Central memory CD8-positive, alpha-beta T cell (primary cell): ENCODE measurements around the gene REELD1.

Source experiments
- ATAC-seq: fragments of 150-1000 bp; cut with Tn5 transposase; replicated peaks from 2 replicates; pipeline ENCODE4 v1.10.0; 2022; ENCODE audit warnings: mild to moderate bottlenecking, moderate FRiP score, moderate number of reproducible peaks; ENCODE audit not compliant: poor library complexity, severe bottlenecking; ENCODE audit errors: extremely low read depth
- DNase-seq, 2 donors: peaks; one replicate each; pipeline ENCODE4 v3.0.0; 2021; ENCODE audit warnings: low spot score in 2 of 2
- H3K27ac Mint-ChIP-seq: one replicate; pipeline ENCODE4 v1.8.0; 2022; ENCODE audit warnings: low read depth, mild to moderate bottlenecking, moderate library complexity, mixed read lengths
- H3K27me3 Mint-ChIP-seq: one replicate; pipeline ENCODE4 v1.8.0; 2022; ENCODE audit warnings: mixed read lengths
- H3K36me3 Mint-ChIP-seq: one replicate; pipeline ENCODE4 v1.8.0; 2022; ENCODE audit warnings: mild to moderate bottlenecking, moderate library complexity, mixed read lengths; ENCODE audit not compliant: insufficient read depth
- H3K4me1 Mint-ChIP-seq: one replicate; pipeline ENCODE4 v1.8.0; 2022; ENCODE audit warnings: mixed read lengths
- H3K4me3 Mint-ChIP-seq: one replicate; pipeline ENCODE4 v1.8.0; 2022; ENCODE audit warnings: mild to moderate bottlenecking, moderate library complexity, mixed read lengths
- H3K9me3 Mint-ChIP-seq: one replicate; pipeline ENCODE4 v1.8.0; 2022; ENCODE audit warnings: mixed read lengths

REELD1 gene

GRCh38 chr4:146236216-146236615 is 21.9 kb downstream of the REELD1 start:
- no peak for DNase-seq
- Mint-ChIP-seq H3K36me3 (no peaks in the 10 kb centered on the region), H3K4me3 (no peak overlapping the region), H3K27ac (no peak overlapping the region), H3K4me1 (no peaks in the 10 kb centered on the region), H3K9me3 (no peaks in the 10 kb centered on the region), H3K27me3 (peaks cover 34% of the 10 kb centered on the region)
- ATAC-seq, result no peak

- peaks cover 41% of the 10 kb centered on the region for H3K27me3 Mint-ChIP-seq
- no peak for DNase-seq
- no peak for ATAC-seq
- H3K9me3 Mint-ChIP-seq, result no peaks in the 10 kb centered on the region
- no peaks in the 10 kb centered on the region for H3K4me1 Mint-ChIP-seq
- H3K4me3 Mint-ChIP-seq, result no peak overlapping the region
- no peaks in the 10 kb centered on the region for H3K36me3 Mint-ChIP-seq
- no peak overlapping the region for H3K27ac Mint-ChIP-seq
Observed at GRCh38 chr4:146237092-146237491, 22.8 kb downstream of the REELD1 start.

GRCh38 chr4:146238107-146238506 is 23.8 kb downstream of the REELD1 start:
- Mint-ChIP-seq H3K4me1 (peaks cover 1% of the 10 kb centered on the region), H3K27ac (no peak overlapping the region), H3K36me3 (no peaks in the 10 kb centered on the region), H3K4me3 (no peak overlapping the region), H3K9me3 (no peaks in the 10 kb centered on the region), H3K27me3 (peaks cover 42% of the 10 kb centered on the region)
- ATAC-seq (no peak), DNase-seq (no peak)

- ATAC-seq, result peak; percentile 49
- H3K4me3 Mint-ChIP-seq, result no peak overlapping the region
- H3K36me3 Mint-ChIP-seq, result peaks cover 2% of the 10 kb centered on the region
- H3K27me3 Mint-ChIP-seq, result peaks cover 24% of the 10 kb centered on the region
- H3K4me1 Mint-ChIP-seq, result peaks cover 9% of the 10 kb centered on the region
- no peak overlapping the region for H3K27ac Mint-ChIP-seq
- peak in 1 of 2 donors; percentile 17 for DNase-seq
- no peaks in the 10 kb centered on the region for H3K9me3 Mint-ChIP-seq
Observed at GRCh38 chr4:146243141-146243882, 29.0 kb downstream of the REELD1 start.

GRCh38 chr4:146243883-146244277 is 29.5 kb downstream of the REELD1 start:
- DNase-seq (no peak), ATAC-seq (no peak)
- Mint-ChIP-seq H3K27me3 (peaks cover 24% of the 10 kb centered on the region), H3K4me1 (peaks cover 9% of the 10 kb centered on the region), H3K4me3 (no peak overlapping the region), H3K9me3 (no peaks in the 10 kb centered on the region), H3K27ac (no peak overlapping the region), H3K36me3 (peaks cover 2% of the 10 kb centered on the region)

GRCh38 chr4:146244496-146244895 is 30.2 kb downstream of the REELD1 start:
- Mint-ChIP-seq H3K36me3 (peaks cover 2% of the 10 kb centered on the region), H3K27me3 (peaks cover 24% of the 10 kb centered on the region), H3K4me1 (peaks cover 9% of the 10 kb centered on the region), H3K27ac (no peak overlapping the region), H3K9me3 (no peaks in the 10 kb centered on the region), H3K4me3 (no peak overlapping the region)
- ATAC-seq, result no peak
- no peak for DNase-seq

GRCh38 chr4:146245246-146245645 is 30.9 kb downstream of the REELD1 start:
- peaks cover 9% of the 10 kb centered on the region for H3K4me1 Mint-ChIP-seq
- DNase-seq (no peak), ATAC-seq (no peak)
- peaks cover 24% of the 10 kb centered on the region for H3K27me3 Mint-ChIP-seq
- H3K4me3 Mint-ChIP-seq, result no peak overlapping the region
- peaks cover 2% of the 10 kb centered on the region for H3K36me3 Mint-ChIP-seq
- H3K27ac Mint-ChIP-seq, result no peak overlapping the region
- no peaks in the 10 kb centered on the region for H3K9me3 Mint-ChIP-seq

GRCh38 chr4:146245850-146246249 is 31.5 kb downstream of the REELD1 start:
- no peak for ATAC-seq
- DNase-seq, result no peak
- Mint-ChIP-seq H3K36me3 (peaks cover 2% of the 10 kb centered on the region), H3K27me3 (peaks cover 24% of the 10 kb centered on the region), H3K9me3 (no peaks in the 10 kb centered on the region), H3K4me3 (no peak overlapping the region), H3K27ac (no peak overlapping the region), H3K4me1 (peaks cover 9% of the 10 kb centered on the region)

GRCh38 chr4:146246381-146246780 is 32.0 kb downstream of the REELD1 start:
- Mint-ChIP-seq H3K27ac (no peak overlapping the region), H3K4me3 (no peak overlapping the region), H3K4me1 (peaks cover 9% of the 10 kb centered on the region), H3K36me3 (peaks cover 2% of the 10 kb centered on the region), H3K27me3 (peaks cover 24% of the 10 kb centered on the region), H3K9me3 (no peaks in the 10 kb centered on the region)
- DNase-seq (no peak), ATAC-seq (no peak)

GRCh38 chr4:146247356-146247755 is 33.0 kb downstream of the REELD1 start:
- Mint-ChIP-seq H3K4me1 (peaks cover 9% of the 10 kb centered on the region), H3K9me3 (no peaks in the 10 kb centered on the region), H3K4me3 (no peak overlapping the region), H3K27me3 (peaks cover 16% of the 10 kb centered on the region), H3K36me3 (peaks cover 2% of the 10 kb centered on the region), H3K27ac (no peak overlapping the region)
- DNase-seq (no peak), ATAC-seq (no peak)

GRCh38 chr4:146252969-146253611 is 38.8 kb downstream of the REELD1 start:
- H3K27ac Mint-ChIP-seq, result no peak overlapping the region
- no peak for DNase-seq
- H3K4me3 Mint-ChIP-seq, result no peak overlapping the region
- H3K9me3 Mint-ChIP-seq, result no peaks in the 10 kb centered on the region
- no peaks in the 10 kb centered on the region for H3K27me3 Mint-ChIP-seq
- H3K36me3 Mint-ChIP-seq, result no peaks in the 10 kb centered on the region
- H3K4me1 Mint-ChIP-seq, result no peaks in the 10 kb centered on the region
- no peak for ATAC-seq

- H3K27ac Mint-ChIP-seq, result no peak overlapping the region
- no peak for ATAC-seq
- H3K4me1 Mint-ChIP-seq, result no peaks in the 10 kb centered on the region
- H3K27me3 Mint-ChIP-seq, result no peaks in the 10 kb centered on the region
- H3K4me3 Mint-ChIP-seq, result no peak overlapping the region
- no peaks in the 10 kb centered on the region for H3K9me3 Mint-ChIP-seq
- DNase-seq, result no peak
- H3K36me3 Mint-ChIP-seq, result no peaks in the 10 kb centered on the region
Observed at GRCh38 chr4:146255463-146255862, 41.1 kb downstream of the REELD1 start.

GRCh38 chr4:146255874-146256273 is 41.5 kb downstream of the REELD1 start:
- Mint-ChIP-seq H3K4me3 (no peak overlapping the region), H3K4me1 (no peaks in the 10 kb centered on the region), H3K9me3 (no peaks in the 10 kb centered on the region), H3K36me3 (no peaks in the 10 kb centered on the region), H3K27ac (no peak overlapping the region), H3K27me3 (no peaks in the 10 kb centered on the region)
- no peak for DNase-seq
- no peak for ATAC-seq
